Endothelial cell of umbilical vein (primary cell): Measurements from ENCODE around the gene PRRC2B. TPM values are rescaled to one million over a fixed set of nuclear protein-coding genes. Genes with fewer than 3 reads are reported as not detected.

Experiments
- BruUV-seq: library from RNA; stranded (reverse); fragments of 400-500 nt; replicated peaks from 2 replicates; lab custom pipeline; 2021; lab: Mats Ljungman, UMichigan
- CTCF ChIA-PET: fragments of 300-600, 350-600 bp; sonication (Branson Sonifier 250); formaldehyde crosslinking; loops from one replicate; lab custom pipeline; 2021; ENCODE audit warnings: antibody characterized with exemption, inconsistent platforms; lab: Charles Lee
- POLR2A ChIA-PET: fragments of 300-600, 350-600 bp; sonication (Branson Sonifier 250); formaldehyde crosslinking; loops from one replicate; lab custom pipeline; 2021; ENCODE audit warnings: antibody characterized with exemption, inconsistent platforms; lab: Charles Lee
- DNase-seq: peaks from one replicate; pipeline ENCODE4 v3.0.0-alpha.2; 2011; ENCODE audit warnings: low read depth, low spot score
- FAIRE-seq: peaks from 2 replicates; lab custom pipeline; 2011; peaks lifted over from hg19 to GRCh38; lab: Jason Lieb, UNC
- H2AFZ ChIP-seq: 2 replicates; pipeline ENCODE4 v1.6.0; 2012; ENCODE audit warnings: low read depth, low read length, control low read depth, inconsistent platforms
- H3K27ac ChIP-seq: 2 replicates; pipeline ENCODE4 v1.5.1; 2011; ENCODE audit warnings: low read depth, mild to moderate bottlenecking, control low read depth, low read length, moderate library complexity; ENCODE audit not compliant: insufficient read depth
- H3K27me3 ChIP-seq, 2 experiments: 2 replicates each; pipeline versions ENCODE4 v1.6.0 to v1.6.1; 2011; ENCODE audit warnings: low read length in 2 of 2, mixed read lengths in 1 of 2; ENCODE audit not compliant: control insufficient read depth in 2 of 2, insufficient read depth in 2 of 2
- H3K36me3 ChIP-seq, 2 experiments: 2 replicates in 1 of 2; 3 replicates in 1 of 2; pipeline ENCODE4 v1.5.1; 2011; ENCODE audit warnings: low read length in 2 of 2, mild to moderate bottlenecking in 1 of 2, moderate library complexity in 1 of 2; ENCODE audit not compliant: control insufficient read depth in 2 of 2, insufficient read depth in 2 of 2; ENCODE audit errors: extremely low read depth in 1 of 2
- H3K4me1 ChIP-seq: 3 replicates; pipeline ENCODE4 v1.5.1; 2011; ENCODE audit warnings: mild to moderate bottlenecking, low read length; ENCODE audit not compliant: control insufficient read depth, insufficient read depth; ENCODE audit errors: extremely low read depth
- H3K4me2 ChIP-seq: 2 replicates; pipeline ENCODE4 v1.6.1; 2011; ENCODE audit warnings: low read length, control low read depth, mixed read lengths; ENCODE audit not compliant: insufficient read depth
- H3K4me3 ChIP-seq, 3 experiments: fragments of 200-600 bp in 1 of 3; sonication (generic), shearing (Covaris generic) in 1 of 3; replicated peaks in 1 of 3; 2 replicates each; pipeline ENCODE4 v1.5.1; 2011 to 2016; ENCODE audit warnings: control low read depth in 3 of 3, low read length in 3 of 3, mild to moderate bottlenecking in 2 of 3, inconsistent platforms in 1 of 3, low read depth in 1 of 3, moderate library complexity in 1 of 3; ENCODE audit not compliant: insufficient read depth in 1 of 3
- H3K79me2 ChIP-seq: 2 replicates; pipeline ENCODE4 v1.6.0; 2012; ENCODE audit warnings: low read length, inconsistent platforms; ENCODE audit not compliant: control insufficient read depth, insufficient read depth
- H3K9ac ChIP-seq: replicated peaks from 2 replicates; pipeline ENCODE3; 2011; ENCODE audit warnings: low read length, control low read depth; ENCODE audit not compliant: insufficient read depth; ENCODE audit errors: extremely low read depth
- H3K9me1 ChIP-seq: replicated peaks from 3 replicates; pipeline ENCODE4 v1.6.0; 2011; ENCODE audit warnings: mild to moderate bottlenecking, low read length; ENCODE audit not compliant: control insufficient read depth, insufficient read depth; ENCODE audit errors: extremely low read depth
- H3K9me3 ChIP-seq: replicated peaks from 2 replicates; pipeline ENCODE4 v1.5.1; 2012; ENCODE audit warnings: low read length, inconsistent platforms; ENCODE audit not compliant: control insufficient read depth, insufficient read depth
- H4K20me1 ChIP-seq: replicated peaks from 2 replicates; pipeline ENCODE3; 2011; ENCODE audit warnings: mild to moderate bottlenecking, low read length; ENCODE audit not compliant: control insufficient read depth, insufficient read depth; ENCODE audit errors: extremely low read depth
- CTCF ChIP-seq, 2 donors: IDR thresholded peaks; 1 replicate in 1 of 2; 2 replicates in 1 of 2; pipeline ENCODE4 v1.5.1; 2011; ENCODE audit warnings: low read length in 2 of 2, mild to moderate bottlenecking in 2 of 2, moderate library complexity in 2 of 2, control low read depth in 1 of 2, inconsistent platforms in 1 of 2, low read depth in 1 of 2; ENCODE audit not compliant: insufficient read depth in 1 of 2; ENCODE audit errors: extremely low read depth in 1 of 2
- FOS ChIP-seq: IDR thresholded peaks from 2 replicates; pipeline ENCODE4 v1.6.1; 2011; ENCODE audit warnings: mild to moderate bottlenecking, low read length, moderate library complexity, borderline replicate concordance; ENCODE audit not compliant: insufficient read depth
- POLR2AphosphoS5 ChIP-seq: IDR thresholded peaks from 2 replicates; pipeline ENCODE4 v1.6.1; 2012; ENCODE audit warnings: low read depth, mild to moderate bottlenecking, control low read depth, low read length, moderate library complexity; ENCODE audit not compliant: insufficient read depth
- dilution Hi-C: fragments of 300-500 bp; cut with MboI; formaldehyde crosslinking; loops from one replicate; pipeline ENCODE4 v1.15.0; 2019; ENCODE audit warnings: low sequenced_read_pairs; ENCODE audit not compliant: extremely low pct_ligation_motif_present
- intact Hi-C: fragments of 100-400 bp; cut with micrococcal nuclease; formaldehyde crosslinking; loops from one replicate; pipeline ENCODE4 v1.10.0; 2022
- polyA plus RNA-seq, 4 experiments: library from polyadenylated mRNA; depleted of rRNA in 3 of 4; stranded (reverse) in 3 of 4; unstranded in 1 of 4; fragments of >200 nt; gene quantifications; 2 replicates each; pipeline versions ENCODE4 v1.2.1 to v1.2.3, GENCODE V29; 2011 to 2012; ENCODE audit warnings: missing spikeins in 1 of 4
- total RNA-seq: library from RNA; stranded (reverse); gene quantifications from 2 replicates; pipeline ENCODE4 v1.2.3, GENCODE V29; 2021
- TF ChIP-seq, protein P1 (sequence below): IDR thresholded peaks from 2 replicates; pipeline ENCODE4 v1.6.1; 2011; ENCODE audit not compliant: insufficient read depth, insufficient read length

Gene PRRC2B
- total and polyA plus RNA-seq, 2 donors (not counting 3 experiments of a cell fraction or from before 2014, with no cell fraction given) = 35.6 to 256 TPM

DNA sequence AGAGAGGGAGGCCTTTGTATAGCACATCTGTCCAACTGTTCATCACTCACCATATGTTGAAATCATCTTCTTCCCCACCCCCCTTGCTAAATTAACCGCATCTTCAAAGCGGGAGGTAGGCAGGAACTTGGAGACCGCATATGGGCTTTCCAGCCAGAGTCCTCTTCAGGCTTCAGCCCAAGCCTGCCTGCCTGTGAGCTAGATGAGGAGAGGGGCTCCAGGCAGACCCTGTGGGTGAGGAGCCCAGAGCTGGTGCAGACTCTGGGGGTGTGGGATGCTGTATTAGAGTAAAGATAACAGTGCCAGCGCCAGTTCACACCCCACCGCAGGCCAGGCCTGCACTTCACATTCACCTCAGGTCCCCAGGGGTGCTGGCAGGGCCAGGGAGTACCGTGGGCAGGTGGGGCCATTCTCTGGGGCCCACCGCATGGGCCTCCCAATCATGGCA, 16.2 kb downstream of the PRRC2B start:
- no peak overlapping the region for H3K27ac ChIP-seq
- peaks cover 98% of the 10 kb centered on the region for H3K79me2 ChIP-seq
- no peak overlapping the region for H3K9ac ChIP-seq
- H3K4me2 ChIP-seq = no peak overlapping the region
- no peaks in the 10 kb centered on the region for H3K9me3 ChIP-seq
- dilution Hi-C loops (no loop called here), intact Hi-C loops (no loop called here)
- no peak overlapping the region for H3K4me3 ChIP-seq
- DNase-seq (no peak), FAIRE-seq (no peak)
- H2AFZ ChIP-seq = no peak overlapping the region
- CTCF ChIA-PET = interaction anchor here (1.0 kb wide), 1 partner anchor 74 kb away, joined by 3 read pairs; no protein-coding TSS in a partner anchor
- BruUV-seq = no TSS peak
- H3K36me3 ChIP-seq = no peaks in the 10 kb centered on the region
- peaks cover 34% of the 10 kb centered on the region for H3K4me1 ChIP-seq
- TF ChIP-seq, protein P1, sequence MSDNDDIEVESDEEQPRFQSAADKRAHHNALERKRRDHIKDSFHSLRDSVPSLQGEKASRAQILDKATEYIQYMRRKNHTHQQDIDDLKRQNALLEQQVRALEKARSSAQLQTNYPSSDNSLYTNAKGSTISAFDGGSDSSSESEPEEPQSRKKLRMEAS = no peak
- TF ChIP-seq CTCF (IDR thresholded peaks at IDR 0.05; ENCODE audit: extremely low read depth in 1 of 2, insufficient read depth in 1 of 2, low read depth in 1 of 2, low read length in 2 of 2) = no peak
- no peak for TF ChIP-seq FOS
- no peak for TF ChIP-seq POLR2AphosphoS5
- H3K27me3 ChIP-seq = no peaks in the 10 kb centered on the region
- POLR2A ChIA-PET = no interaction called here
- no peaks in the 10 kb centered on the region for H3K9me1 ChIP-seq
- peaks cover 16% of the 10 kb centered on the region for H4K20me1 ChIP-seq
